Stimulated activated CD4-positive, alpha-beta T cell treated with anti-CD3 and anti-CD28 coated beads, Interleukin-12 subunit alpha, Interleukin-12 subunit beta, amount 100 ng/mL, for 48 hours (primary cell): ENCODE results near the gene ERVK3-1.

Source experiments
- DNase-seq, 3 donors: peaks; one replicate each; pipeline ENCODE4 v3.0.0-alpha.2; 2020; ENCODE audit warnings: low read depth in 2 of 3, low spot score in 1 of 3

Gene ERVK3-1

DNA sequence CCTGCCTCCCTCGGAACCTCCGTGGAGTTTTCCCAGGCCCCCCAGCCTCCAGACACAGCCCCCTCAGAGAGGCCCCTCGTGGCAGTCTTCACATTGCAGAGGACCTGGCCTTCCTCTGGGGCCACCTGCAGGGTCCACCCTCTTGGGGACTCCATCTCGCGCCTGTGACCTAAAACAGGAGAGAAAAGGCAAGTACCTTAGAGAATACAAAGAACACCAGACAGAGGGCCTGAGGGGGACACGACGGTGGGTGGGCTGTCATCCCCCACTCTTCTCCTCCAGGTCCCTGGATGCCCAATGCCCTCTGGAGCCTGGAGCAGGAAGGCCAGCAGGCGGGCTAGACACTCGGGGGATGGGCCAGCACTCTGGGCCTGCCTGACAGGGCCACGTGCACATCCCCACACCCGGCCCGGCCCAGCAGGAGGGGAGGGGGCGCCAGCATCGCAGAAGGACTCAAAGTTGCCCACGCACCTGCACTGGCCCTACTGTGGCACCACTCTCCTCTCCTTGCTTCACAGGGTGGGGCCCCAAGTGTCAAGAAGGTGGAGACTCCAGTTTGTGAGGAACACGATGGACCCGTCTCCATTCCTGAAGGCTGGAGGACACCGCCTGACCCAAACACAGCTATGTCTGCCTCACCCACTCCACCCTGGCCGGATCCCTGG lies 52.4 kb downstream of the ERVK3-1 start:
- DNase-seq, result no peak

DNA sequence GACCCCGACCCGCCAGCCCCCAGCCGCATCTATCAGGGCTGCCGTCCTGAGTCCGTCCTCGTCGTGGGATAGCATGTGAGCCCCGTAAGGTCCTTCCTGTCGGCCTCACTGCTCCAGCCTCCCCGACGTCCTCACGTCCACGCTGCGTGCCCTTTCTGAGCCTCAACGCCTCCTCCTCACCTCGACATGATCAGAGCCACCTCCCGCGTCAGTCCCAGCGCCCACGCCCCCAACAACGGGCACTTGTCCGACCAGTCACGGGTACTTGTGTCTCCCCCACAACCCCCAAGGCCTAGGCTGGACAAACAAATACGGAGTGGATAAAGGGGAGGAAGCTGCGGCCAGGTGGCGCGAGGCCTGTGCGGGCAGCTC lies 56.7 kb downstream of the ERVK3-1 start:
- DNase-seq, result peak; percentile 25 to 47 (median 47)

DNA sequence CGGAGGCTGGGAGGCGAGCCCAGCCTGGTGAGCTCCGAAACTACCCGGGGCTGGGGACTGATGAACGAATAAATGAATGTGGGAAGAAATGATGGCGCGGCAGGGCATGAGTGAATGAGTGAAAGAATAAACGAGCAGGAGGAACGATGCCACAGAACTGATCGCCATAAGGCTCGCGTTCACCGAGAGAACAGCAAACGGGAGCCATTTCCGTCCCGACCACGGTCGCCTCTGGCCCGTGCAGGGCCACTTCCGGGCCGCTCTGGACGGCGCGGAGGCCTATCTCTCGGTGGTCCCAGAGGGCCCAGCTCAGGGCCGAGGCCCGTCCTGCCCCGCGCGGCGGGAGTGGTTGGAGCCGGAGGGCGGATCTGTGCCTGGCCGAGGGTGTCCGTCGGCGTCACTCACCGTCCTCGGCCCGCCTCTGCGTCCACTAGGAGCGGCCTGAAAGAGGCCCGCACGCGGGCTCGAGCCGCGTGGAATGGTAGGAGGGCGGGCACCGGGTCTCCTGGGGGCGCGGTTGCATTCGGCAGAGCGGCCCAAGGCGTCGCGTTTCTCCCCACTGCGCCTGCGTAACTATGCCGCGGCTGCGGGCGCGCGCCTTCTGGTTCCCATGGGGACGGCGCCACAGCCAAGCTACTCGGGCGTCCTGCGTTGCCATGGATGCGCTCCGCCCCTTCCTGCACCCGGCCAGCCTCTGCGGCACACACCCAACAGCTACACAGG lies 57.3 kb downstream of the ERVK3-1 start, which contains the start of gene ZNF497:
Gene ZNF497 (minus strand): TSS at position 480 of the 723 bp plus-strand sequence. CDS start 5,116 bp downstream, outside the sequence.
- DNase-seq, result peak; percentile 94 to 96 (median 95)

DNA sequence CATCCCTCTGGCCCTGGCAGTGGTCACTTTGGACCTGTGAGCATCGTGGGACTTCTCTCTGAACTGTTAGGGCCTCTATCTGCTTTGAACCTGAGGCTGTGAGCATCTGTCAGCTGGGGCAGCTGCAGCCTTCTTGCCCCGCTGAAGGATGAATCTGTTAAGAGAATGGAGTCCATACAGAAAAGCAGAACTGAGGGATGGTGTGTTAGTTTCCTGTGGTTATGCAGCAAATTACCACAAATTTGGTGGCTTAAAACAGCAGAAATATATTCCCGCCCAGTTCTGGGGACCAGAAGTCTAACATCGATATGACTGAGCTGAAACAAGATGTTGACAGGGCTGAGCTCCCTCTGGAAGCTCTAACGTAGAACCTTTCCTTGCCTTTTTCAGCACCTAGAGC lies 59.0 kb downstream of the ERVK3-1 start:
- DNase-seq, result no peak
